Suprapubic skin (tissue), 4 donors: Measurements from ENCODE around the gene A1CF.

Experiments
- EP300 ChIP-seq: sonication (generic); formaldehyde crosslinking; IDR thresholded peaks from one replicate; pipeline ENCODE4 v1.6.1; 2017; ENCODE audit warnings: antibody characterized with exemption
- POLR2A ChIP-seq, 2 donors: fragments of 450-650 bp; IDR thresholded peaks; one replicate each; pipeline ENCODE4 v1.6.1; 2017; ENCODE audit warnings: antibody characterized with exemption in 2 of 2, mild to moderate bottlenecking in 2 of 2, moderate library complexity in 2 of 2
- POLR2AphosphoS5 ChIP-seq, 3 donors: sonication (generic); formaldehyde crosslinking; IDR thresholded peaks; one replicate each; pipeline ENCODE4 v1.6.1; 2017; ENCODE audit warnings: antibody characterized with exemption in 3 of 3
- TF ChIP-seq, protein P1 (sequence below), 2 donors: fragments of 200-600 bp in 1 of 2; fragments of 450-650 bp in 1 of 2; sonication (generic) in 1 of 2; IDR thresholded peaks; one replicate each; pipeline ENCODE4 v1.5.1; 2016 to 2019; ENCODE audit warnings: antibody characterized with exemption in 2 of 2, mild to moderate bottlenecking in 1 of 2, moderate library complexity in 1 of 2

DNA sequence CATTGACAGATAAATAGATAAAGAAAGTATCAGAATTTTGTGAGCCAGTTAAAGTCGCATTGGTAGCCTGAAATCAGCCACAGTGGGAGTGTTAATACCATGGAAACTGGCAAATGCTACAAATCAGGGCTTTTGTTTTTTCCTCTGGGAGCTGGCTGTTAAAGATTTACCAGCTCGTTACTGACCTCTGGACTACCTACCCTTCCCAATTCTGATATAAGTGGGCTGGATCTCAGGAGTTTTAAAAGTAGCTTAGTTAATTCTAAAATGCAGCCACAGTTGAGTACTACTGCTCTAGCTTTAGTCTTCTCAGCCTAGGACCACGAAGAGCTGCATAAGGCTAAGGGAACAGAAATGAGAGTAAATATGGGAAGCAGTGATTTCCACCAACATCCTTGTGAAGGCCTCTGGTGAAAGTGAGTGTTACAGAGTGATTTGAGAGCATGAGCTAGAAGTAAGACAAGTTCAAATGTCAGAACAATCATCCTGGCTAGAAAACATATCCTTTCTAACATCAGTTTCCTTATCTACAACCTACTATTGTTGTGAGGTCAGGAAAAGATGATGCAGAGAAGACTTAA lies 53.2 kb downstream of the A1CF start:
- TF ChIP-seq, protein P1, sequence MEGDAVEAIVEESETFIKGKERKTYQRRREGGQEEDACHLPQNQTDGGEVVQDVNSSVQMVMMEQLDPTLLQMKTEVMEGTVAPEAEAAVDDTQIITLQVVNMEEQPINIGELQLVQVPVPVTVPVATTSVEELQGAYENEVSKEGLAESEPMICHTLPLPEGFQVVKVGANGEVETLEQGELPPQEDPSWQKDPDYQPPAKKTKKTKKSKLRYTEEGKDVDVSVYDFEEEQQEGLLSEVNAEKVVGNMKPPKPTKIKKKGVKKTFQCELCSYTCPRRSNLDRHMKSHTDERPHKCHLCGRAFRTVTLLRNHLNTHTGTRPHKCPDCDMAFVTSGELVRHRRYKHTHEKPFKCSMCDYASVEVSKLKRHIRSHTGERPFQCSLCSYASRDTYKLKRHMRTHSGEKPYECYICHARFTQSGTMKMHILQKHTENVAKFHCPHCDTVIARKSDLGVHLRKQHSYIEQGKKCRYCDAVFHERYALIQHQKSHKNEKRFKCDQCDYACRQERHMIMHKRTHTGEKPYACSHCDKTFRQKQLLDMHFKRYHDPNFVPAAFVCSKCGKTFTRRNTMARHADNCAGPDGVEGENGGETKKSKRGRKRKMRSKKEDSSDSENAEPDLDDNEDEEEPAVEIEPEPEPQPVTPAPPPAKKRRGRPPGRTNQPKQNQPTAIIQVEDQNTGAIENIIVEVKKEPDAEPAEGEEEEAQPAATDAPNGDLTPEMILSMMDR (IDR thresholded peaks at IDR 0.05), result no peak
- no peak for TF ChIP-seq POLR2A (IDR thresholded peaks at IDR 0.05)
- TF ChIP-seq POLR2AphosphoS5 (IDR thresholded peaks at IDR 0.05), result no peak
- no peak for TF ChIP-seq EP300
